HEK293 (cell line): ENCODE measurements around the gene MYL7.
A peak's percentile ranks its signal among the peaks of the same experiment; 100 is the strongest.

Experiments
- CTCF ChIA-PET: fragments of 350-600 bp; formaldehyde crosslinking; extraction: SDS; loops from one replicate; lab custom pipeline; 2021; ENCODE audit warnings: antibody characterized with exemption; lab: Yijun Ruan, JAX
- POLR2A ChIA-PET: fragments of 300-600 bp; formaldehyde crosslinking; extraction: SDS; loops from one replicate; lab custom pipeline; 2020; ENCODE audit warnings: antibody characterized with exemption, inconsistent platforms; lab: Yijun Ruan, JAX
- H3K27ac ChIP-seq: fragments of 200-500 bp; sonication (Bioruptor generic); 2 replicates; pipeline ENCODE4 v1.5.1; 2014; ENCODE audit warnings: low read depth, low read length, control low read depth, inconsistent platforms; ENCODE audit errors: extremely low read depth
- H3K36me3 ChIP-seq, 2 experiments: fragments of 200-500 bp in 1 of 2; sonication (Bioruptor generic) in 1 of 2; 1 replicate in 1 of 2; 2 replicates in 1 of 2; pipeline ENCODE4 v1.5.1; 2014 to 2017; ENCODE audit warnings: inconsistent platforms in 2 of 2, low read length in 2 of 2; ENCODE audit not compliant: control insufficient read depth in 2 of 2, insufficient read depth in 1 of 2
- H3K4me1 ChIP-seq: fragments of 200-500 bp; sonication (Bioruptor generic); 2 replicates; pipeline ENCODE4 v1.5.1; 2014; ENCODE audit warnings: mild to moderate bottlenecking, low read length, inconsistent platforms; ENCODE audit not compliant: control insufficient read depth, insufficient read depth
- H3K4me3 ChIP-seq: 2 replicates; pipeline ENCODE4 v1.5.1; 2011; ENCODE audit warnings: low read depth, mild to moderate bottlenecking, control low read depth, low read length, moderate library complexity
- H3K9me3 ChIP-seq: fragments of 200-500 bp; sonication (Bioruptor generic); 2 replicates; pipeline ENCODE4 v1.5.1; 2014; ENCODE audit warnings: low read depth, low read length, inconsistent platforms; ENCODE audit not compliant: control insufficient read depth, insufficient read depth
- GLI4 ChIP-seq: fragments of 450-650 bp; formaldehyde crosslinking; IDR thresholded peaks from 2 replicates; pipeline ENCODE4 v1.5.1; 2016; ENCODE audit warnings: missing biosample characterization, missing genetic modification characterization
- KLF7 ChIP-seq: fragments of 450-650 bp; formaldehyde crosslinking; IDR thresholded peaks from 2 replicates; pipeline ENCODE4 v1.5.1; 2016; ENCODE audit warnings: missing biosample characterization, missing genetic modification characterization, borderline replicate concordance
- OVOL3 ChIP-seq: fragments of 450-650 bp; formaldehyde crosslinking; IDR thresholded peaks from 2 replicates; pipeline ENCODE4 v1.5.1; 2016; ENCODE audit warnings: missing biosample characterization, missing genetic modification characterization
- WT1 ChIP-seq: fragments of 450-650 bp; formaldehyde crosslinking; IDR thresholded peaks from 2 replicates; pipeline ENCODE4 v1.5.1; 2016; ENCODE audit warnings: missing biosample characterization, missing genetic modification characterization
- ZBTB6 ChIP-seq: fragments of 450-650 bp; formaldehyde crosslinking; IDR thresholded peaks from 2 replicates; pipeline ENCODE4 v1.5.1; 2017; ENCODE audit warnings: missing biosample characterization, missing genetic modification characterization
- ZNF10 ChIP-seq: fragments of 450-650 bp; formaldehyde crosslinking; IDR thresholded peaks from 2 replicates; pipeline ENCODE4 v1.5.1; 2017; ENCODE audit warnings: missing biosample characterization, missing genetic modification characterization
- ZNF112 ChIP-seq: fragments of 450-650 bp; formaldehyde crosslinking; IDR thresholded peaks from 2 replicates; pipeline ENCODE4 v1.5.0; 2017; ENCODE audit warnings: missing biosample characterization, missing genetic modification characterization
- ZNF132 ChIP-seq: fragments of 450-650 bp; formaldehyde crosslinking; IDR thresholded peaks from 2 replicates; pipeline ENCODE4 v1.5.1; 2017; ENCODE audit warnings: missing biosample characterization, missing genetic modification characterization, borderline replicate concordance
- ZNF169 ChIP-seq: fragments of 450-650 bp; formaldehyde crosslinking; IDR thresholded peaks from 2 replicates; pipeline ENCODE4 v1.5.1; 2016; ENCODE audit warnings: missing biosample characterization, missing genetic modification characterization
- ZNF18 ChIP-seq: fragments of 450-650 bp; formaldehyde crosslinking; IDR thresholded peaks from 2 replicates; pipeline ENCODE4 v1.5.1; 2016; ENCODE audit warnings: missing biosample characterization, missing genetic modification characterization
- ZNF23 ChIP-seq: fragments of 450-650 bp; formaldehyde crosslinking; IDR thresholded peaks from 2 replicates; pipeline ENCODE4 v1.5.1; 2016; ENCODE audit warnings: missing biosample characterization, missing genetic modification characterization, borderline replicate concordance
- ZNF239 ChIP-seq: fragments of 450-650 bp; formaldehyde crosslinking; IDR thresholded peaks from 2 replicates; pipeline ENCODE4 v1.5.1; 2016; ENCODE audit warnings: missing biosample characterization, missing genetic modification characterization
- ZNF274 ChIP-seq, 2 experiments: fragments of 200-500 bp in 1 of 2; fragments of 450-650 bp in 1 of 2; sonication (Bioruptor generic) in 1 of 2; formaldehyde crosslinking in 1 of 2; IDR thresholded peaks; 2 replicates each; pipeline versions ENCODE4 v1.5.1 to v1.6.1; 2014 to 2016; ENCODE audit warnings: borderline replicate concordance in 1 of 2, inconsistent platforms in 1 of 2, low read length in 1 of 2, missing biosample characterization in 1 of 2, missing genetic modification characterization in 1 of 2
- ZNF302 ChIP-seq: fragments of 450-650 bp; formaldehyde crosslinking; IDR thresholded peaks from 2 replicates; pipeline ENCODE4 v1.5.1; 2016; ENCODE audit warnings: missing biosample characterization, missing genetic modification characterization, low read depth
- ZNF48 ChIP-seq: fragments of 450-650 bp; formaldehyde crosslinking; IDR thresholded peaks from 2 replicates; pipeline ENCODE4 v1.5.1; 2016; ENCODE audit warnings: missing biosample characterization, missing genetic modification characterization
- ZNF501 ChIP-seq: fragments of 450-650 bp; formaldehyde crosslinking; IDR thresholded peaks from 2 replicates; pipeline ENCODE4 v1.5.1; 2016; ENCODE audit warnings: missing biosample characterization, missing genetic modification characterization
- ZNF529 ChIP-seq: fragments of 450-650 bp; formaldehyde crosslinking; IDR thresholded peaks from 2 replicates; pipeline ENCODE4 v1.5.1; 2017; ENCODE audit warnings: missing genetic modification characterization, missing biosample characterization; ENCODE audit not compliant: insufficient replicate concordance
- ZNF530 ChIP-seq: fragments of 450-650 bp; formaldehyde crosslinking; IDR thresholded peaks from 2 replicates; pipeline ENCODE4 v1.5.1; 2016; ENCODE audit warnings: low read depth, missing biosample characterization, missing genetic modification characterization
- ZNF561 ChIP-seq: fragments of 450-650 bp; IDR thresholded peaks from 2 replicates; pipeline ENCODE4 v1.5.1; 2018; ENCODE audit warnings: missing biosample characterization, missing genetic modification characterization, borderline replicate concordance
- ZNF621 ChIP-seq: fragments of 450-650 bp; formaldehyde crosslinking; IDR thresholded peaks from 2 replicates; pipeline ENCODE4 v1.5.1; 2017; ENCODE audit warnings: missing biosample characterization, missing genetic modification characterization
- ZNF791 ChIP-seq: fragments of 450-650 bp; formaldehyde crosslinking; IDR thresholded peaks from 2 replicates; pipeline ENCODE4 v1.5.1; 2016; ENCODE audit warnings: missing biosample characterization, missing genetic modification characterization
- ZNF843 ChIP-seq: fragments of 450-650 bp; formaldehyde crosslinking; IDR thresholded peaks from 2 replicates; pipeline ENCODE4 v1.5.1; 2016; ENCODE audit warnings: missing biosample characterization, missing genetic modification characterization
- ZXDB ChIP-seq: fragments of 450-650 bp; formaldehyde crosslinking; IDR thresholded peaks from 2 replicates; pipeline ENCODE4 v1.5.1; 2016; ENCODE audit warnings: missing biosample characterization, missing genetic modification characterization
- TF ChIP-seq, protein P1 (sequence below): IDR thresholded peaks from 2 replicates; pipeline ENCODE4 v1.6.1; 2011; ENCODE audit warnings: mild to moderate bottlenecking, low read depth, low read length, borderline replicate concordance

MYL7 gene

DNA sequence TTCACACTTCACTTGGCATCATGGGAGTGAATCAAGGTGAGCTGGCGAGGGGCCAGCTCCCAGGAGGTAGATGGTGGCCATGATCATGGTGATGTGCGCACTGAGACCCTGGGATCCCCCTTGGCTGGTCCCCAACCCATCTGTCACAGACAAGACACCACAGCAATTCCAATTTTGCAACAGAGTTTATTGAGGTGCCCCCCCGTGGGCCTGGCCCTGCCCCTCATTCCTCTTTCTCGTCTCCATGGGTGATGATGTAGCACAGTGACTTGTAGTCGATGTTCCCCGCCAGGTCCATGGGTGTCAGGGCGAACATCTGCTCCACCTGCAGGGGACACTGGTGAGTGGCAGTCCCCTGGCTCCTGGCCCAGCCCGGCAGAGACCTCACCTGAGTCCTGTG is 2.4 kb downstream of the MYL7 start:
- no peaks in the 10 kb centered on the region for H3K4me1 ChIP-seq
- ChIA-PET CTCF (no interaction called here), POLR2A (no interaction called here)
- H3K4me3 ChIP-seq, result no peak overlapping the region
- TF ChIP-seq ZNF621 (tag by site-specific recombination) (no peak), KLF7 (tag by site-specific recombination) (no peak), ZNF18 (tag by site-specific recombination) (0 out of 2 replicates have a peak, but pooled peaks have one; percentile 21), ZNF561 (no peak), ZNF529 (no peak)
- TF ChIP-seq, protein P1, sequence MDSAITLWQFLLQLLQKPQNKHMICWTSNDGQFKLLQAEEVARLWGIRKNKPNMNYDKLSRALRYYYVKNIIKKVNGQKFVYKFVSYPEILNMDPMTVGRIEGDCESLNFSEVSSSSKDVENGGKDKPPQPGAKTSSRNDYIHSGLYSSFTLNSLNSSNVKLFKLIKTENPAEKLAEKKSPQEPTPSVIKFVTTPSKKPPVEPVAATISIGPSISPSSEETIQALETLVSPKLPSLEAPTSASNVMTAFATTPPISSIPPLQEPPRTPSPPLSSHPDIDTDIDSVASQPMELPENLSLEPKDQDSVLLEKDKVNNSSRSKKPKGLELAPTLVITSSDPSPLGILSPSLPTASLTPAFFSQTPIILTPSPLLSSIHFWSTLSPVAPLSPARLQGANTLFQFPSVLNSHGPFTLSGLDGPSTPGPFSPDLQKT, result no peak
- TF ChIP-seq, all 188 proteins: peak for 1
- no peaks in the 10 kb centered on the region for H3K9me3 ChIP-seq
- no peak overlapping the region for H3K27ac ChIP-seq
- no peaks in the 10 kb centered on the region for H3K36me3 ChIP-seq

DNA sequence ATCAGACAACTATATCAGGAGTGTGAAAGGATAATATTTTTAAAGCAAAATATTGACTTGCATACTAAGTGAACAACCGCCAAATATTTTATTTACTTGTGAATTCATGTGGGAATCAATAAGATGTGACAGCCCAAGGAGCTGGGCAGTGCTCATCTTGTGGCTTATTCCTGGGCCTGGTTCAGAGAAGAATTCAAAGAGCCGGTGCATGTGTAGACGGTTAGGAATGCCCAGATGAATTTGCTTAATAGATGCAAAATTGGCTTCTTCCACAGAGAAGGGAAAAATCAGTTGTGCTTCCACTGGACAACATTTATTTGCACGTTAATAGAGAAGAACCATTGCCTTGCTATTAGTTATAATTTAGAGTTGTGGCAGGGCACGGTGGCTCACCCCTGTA is 4.4 kb downstream of the MYL7 start:
- H3K9me3 ChIP-seq, result no peaks in the 10 kb centered on the region
- ChIA-PET CTCF (no interaction called here), POLR2A (interaction anchor here (1.6 kb wide), 1 partner anchor 13 kb away, joined by 5 read pairs; the partner anchor contains the start of gene POLD2)
- H3K4me3 ChIP-seq, result no peak overlapping the region
- H3K27ac ChIP-seq, result no peak overlapping the region
- TF ChIP-seq ZNF169 (tag by site-specific recombination), result no peak
- no peak for TF ChIP-seq OVOL3
- TF ChIP-seq ZNF132 (tag by site-specific recombination), result no peak
- no peak for TF ChIP-seq ZNF530 (tag by site-specific recombination)
- no peak for TF ChIP-seq ZNF501 (tag by site-specific recombination)
- no peak for TF ChIP-seq ZNF843 (tag by site-specific recombination)
- no peak for TF ChIP-seq WT1
- TF ChIP-seq ZNF112 (tag by site-specific recombination), result no peak
- TF ChIP-seq ZNF302 (tag by site-specific recombination), result no peak
- no peak for TF ChIP-seq ZNF48 (tag by site-specific recombination)
- no peak for TF ChIP-seq ZBTB6 (tag by site-specific recombination)
- TF ChIP-seq GLI4, result no peak
- TF ChIP-seq ZNF791, result no peak
- TF ChIP-seq ZNF239 (tag by site-specific recombination), result no peak
- TF ChIP-seq ZNF23 (tag by site-specific recombination), result no peak
- no peak for TF ChIP-seq ZNF10 (tag by site-specific recombination)
- no peak for TF ChIP-seq ZXDB (tag by site-specific recombination)
- no peak for TF ChIP-seq ZNF274 (IDR thresholded peaks at IDR 0.05; ENCODE audit: low read length)
- TF ChIP-seq ZNF274 (tag by site-specific recombination; IDR thresholded peaks at IDR 0.05; ENCODE audit: borderline replicate concordance), result no peak
- no peaks in the 10 kb centered on the region for H3K4me1 ChIP-seq
- H3K36me3 ChIP-seq, result no peaks in the 10 kb centered on the region
